ENCODE measurements around the gene PPA1.

GRCh38 chr10:70169011-70169410, 64.2 kb downstream of the PPA1 start:
- TF ChIP-seq CTCF (IDR thresholded peaks at IDR 0.05) = no peak
- no peak for TF ChIP-seq POLR2A (IDR thresholded peaks at IDR 0.05)

Measured in uterus (tissue), 2 donors.